K562 (cell line): ENCODE results near the gene NKX6-2. TPM values are rescaled to one million over a fixed set of nuclear protein-coding genes. Genes with fewer than 3 reads are reported as not detected.

Experiments used
- ATAC-seq: fragments of 200-7000 bp; cut with Tn5 transposase; 3 replicates; pipeline ENCODE4 v1.9.1; 2020; ENCODE audit warnings: moderate library complexity
- BruUV-seq: library from RNA; stranded (reverse); fragments of 400-500 nt; replicated peaks from 2 replicates; lab custom pipeline; 2021; lab: Mats Ljungman, UMichigan
- CTCF ChIA-PET: fragments of 300-600 bp; formaldehyde crosslinking; extraction: SDS; loops from one replicate; lab custom pipeline; 2021; ENCODE audit warnings: low intra/inter-chr PET ratio; lab: Yijun Ruan, JAX
- POLR2A ChIA-PET: fragments of 300-600, 350-650 bp; sonication (Branson Sonifier 250); formaldehyde crosslinking; extraction: SDS; loops from one replicate; lab custom pipeline; 2021; ENCODE audit warnings: antibody characterized with exemption, inconsistent platforms; lab: Yijun Ruan, JAX
- DNase-seq, 4 experiments: peaks; one replicate each; pipeline versions ENCODE4 v3.0.0 to v3.0.0-alpha.2; 2011 to 2018; ENCODE audit warnings: low spot score in 3 of 4, mixed read lengths in 3 of 4; ENCODE audit errors: extremely low read depth in 1 of 4
- FAIRE-seq: peaks from 2 replicates; lab custom pipeline; 2011; peaks lifted over from hg19 to GRCh38; lab: Jason Lieb, UNC
- H2AFZ ChIP-seq: 2 replicates; pipeline ENCODE4 v1.6.0; 2011; ENCODE audit warnings: low read depth, low read length, control low read depth, inconsistent platforms
- H3K27ac ChIP-seq: fragments of 200-600 bp; 3 replicates; pipeline ENCODE4 v1.8.0; 2011; ENCODE audit warnings: low read depth, mild to moderate bottlenecking, control low read depth, inconsistent platforms, low read length, moderate library complexity, mixed read lengths; ENCODE audit errors: extremely low read depth
- H3K27me3 ChIP-seq, 2 experiments: fragments of 300-600 bp in 1 of 2; 2 replicates in 1 of 2; 3 replicates in 1 of 2; pipeline versions ENCODE4 v1.6.0 to v1.8.0; 2011; ENCODE audit warnings: inconsistent platforms in 2 of 2, low read length in 2 of 2, mild to moderate bottlenecking in 1 of 2, mixed read lengths in 1 of 2, moderate library complexity in 1 of 2; ENCODE audit not compliant: control insufficient read depth in 2 of 2, insufficient read depth in 2 of 2
- H3K36me3 ChIP-seq: fragments of 300-600 bp; 3 replicates; pipeline ENCODE4 v1.8.0; 2011; ENCODE audit warnings: mild to moderate bottlenecking, low read length, inconsistent platforms; ENCODE audit not compliant: control insufficient read depth, insufficient read depth
- H3K4me1 ChIP-seq, 2 experiments: fragments of 200-600 bp in 1 of 2; replicated peaks in 1 of 2; 2 replicates in 1 of 2; 3 replicates in 1 of 2; pipeline versions ENCODE4 v1.5.1 to v1.8.0; 2011; ENCODE audit warnings: inconsistent platforms in 2 of 2, low read length in 2 of 2, mild to moderate bottlenecking in 1 of 2, mixed read lengths in 1 of 2, moderate library complexity in 1 of 2; ENCODE audit not compliant: control insufficient read depth in 2 of 2, insufficient read depth in 2 of 2
- H3K4me2 ChIP-seq: 2 replicates; pipeline ENCODE4 v1.6.1; 2011; ENCODE audit warnings: low read length, control low read depth, inconsistent platforms, mixed read lengths; ENCODE audit not compliant: insufficient read depth
- H3K4me3 ChIP-seq: fragments of 200-600 bp; sonication (generic), shearing (Covaris generic); 2 replicates; pipeline ENCODE4 v1.5.1; 2016; ENCODE audit warnings: control low read depth, inconsistent platforms
- H3K79me2 ChIP-seq: fragments of 200-600 bp; 3 replicates; pipeline ENCODE4 v1.8.0; 2011; ENCODE audit warnings: low read length, inconsistent platforms; ENCODE audit not compliant: control insufficient read depth, insufficient read depth
- H3K9ac ChIP-seq, 2 experiments: 2 replicates each; pipeline versions ENCODE4 v1.6.0 to v1.6.1; 2011; ENCODE audit warnings: low read depth in 2 of 2, low read length in 2 of 2, control low read depth in 1 of 2, inconsistent platforms in 1 of 2, mild to moderate bottlenecking in 1 of 2, mixed read lengths in 1 of 2; ENCODE audit not compliant: insufficient read depth in 1 of 2
- H3K9me1 ChIP-seq: one replicate; pipeline ENCODE4 v1.6.0; 2011; ENCODE audit warnings: inconsistent platforms, mild to moderate bottlenecking, low read length, moderate library complexity; ENCODE audit not compliant: control insufficient read depth, insufficient read depth
- H3K9me3 ChIP-seq: replicated peaks from 2 replicates; pipeline ENCODE4 v1.5.1; 2011; ENCODE audit warnings: low read depth, low read length, inconsistent platforms; ENCODE audit not compliant: control insufficient read depth, insufficient read depth
- H4K20me1 ChIP-seq: replicated peaks from 2 replicates; pipeline ENCODE4 v1.6.1; 2011; ENCODE audit warnings: low read length, inconsistent platforms, mixed read lengths; ENCODE audit not compliant: control insufficient read depth, insufficient read depth
- E4F1 ChIP-seq: fragments of 250-450 bp; sonication (Bioruptor Pico); IDR thresholded peaks from 2 replicates; pipeline ENCODE4 v1.5.0; 2021; ENCODE audit warnings: mild to moderate bottlenecking, borderline replicate concordance
- FOXP4 ChIP-seq: sonication (generic); formaldehyde crosslinking; IDR thresholded peaks from 2 replicates; pipeline ENCODE4 v1.8.0; 2022; ENCODE audit warnings: mild to moderate bottlenecking, missing genetic modification reagents, borderline replicate concordance
- SNIP1 ChIP-seq: fragments of 450-650 bp; IDR thresholded peaks from 2 replicates; pipeline ENCODE4 v1.7.1; 2017; ENCODE audit warnings: low read depth, mild to moderate bottlenecking
- SRSF9 ChIP-seq: fragments of 200-400 bp; formaldehyde crosslinking; IDR thresholded peaks from 2 replicates; pipeline ENCODE4 v1.6.1; 2017; ENCODE audit warnings: low read depth, low read length, borderline replicate concordance
- TCF15 ChIP-seq: fragments of 250-450 bp; sonication (Bioruptor Pico); IDR thresholded peaks from 2 replicates; pipeline ENCODE4 v1.8.0; 2022; ENCODE audit warnings: moderate library complexity, mild to moderate bottlenecking, inconsistent platforms
- XRCC4 ChIP-seq: IDR thresholded peaks from one replicate; pipeline ENCODE4 v1.6.1; 2011; ENCODE audit not compliant: insufficient read depth, insufficient read length; ENCODE audit errors: extremely low read depth
- WGBS: fragments of 100-300 bp; shearing (Covaris generic); methylation state at CpG from one replicate; pipeline ENCODE4 v1.1.6; 2016; ENCODE audit warnings: low coverage, mixed read lengths; ENCODE audit not compliant: insufficient coverage; ENCODE audit errors: missing lambda C conversion rate; 5-methylcytosine and 5-hydroxymethylcytosine counted together
- in situ Hi-C: fragments of 300-500 bp; cut with MboI; formaldehyde crosslinking; loops from 4 replicates; pipeline ENCODE4 v1.15.0; 2018; ENCODE audit warnings: inconsistent platforms, mixed read lengths
- intact Hi-C: fragments of 100-400 bp; cut with micrococcal nuclease; formaldehyde crosslinking; loops from 2 replicates; pipeline ENCODE4 v1.14.2; 2022
- polyA plus RNA-seq, 8 experiments: library from polyadenylated mRNA; depleted of rRNA in 4 of 8; stranded (reverse) in 5 of 8; unstranded in 3 of 8; fragments of >200 nt; fragmentation: Nextera tagmentation in 2 of 8; fragmentation: Illumina TruSeq in 1 of 8; extraction: Ambion mirVana in 2 of 8; extraction: Trizol in 1 of 8; gene quantifications; 2 replicates each; pipeline versions ENCODE4 v1.2.1 to v1.2.3, GENCODE V29; 2011 to 2014; ENCODE audit warnings: inconsistent platforms in 1 of 8, missing spikeins in 1 of 8
- total RNA-seq, 7 experiments: library from RNA; depleted of rRNA in 6 of 7; stranded (reverse); fragments of >200 nt in 6 of 7; fragmentation: Illumina TruSeq in 2 of 7; extraction: Trizol in 2 of 7; gene quantifications; 2 replicates each; pipeline versions ENCODE4 v1.2.1 to v1.2.3, GENCODE V29; 2011 to 2021; ENCODE audit warnings: low replicate concordance in 1 of 7

The NKX6-2 gene
- total and polyA plus RNA-seq, 9 of the 15 experiments (the other 6 are each of a cell fraction or from before 2014, with no cell fraction given) = 1.0 to 1.6 TPM; not detected in 7

GRCh38 chr10:132806110-132806509 is 20.2 kb upstream of the NKX6-2 start:
- no TSS peak for BruUV-seq

More at GRCh38 chr10:132806110-132806509, 20.2 kb upstream of the NKX6-2 start:
- WGBS = 11% methylated on average over 7 of the region's 7 CpGs
- H3K36me3 ChIP-seq = no peaks in the 10 kb centered on the region
- H4K20me1 ChIP-seq = no peaks in the 10 kb centered on the region
- TF ChIP-seq SNIP1 (no peak), SRSF9 (no peak), FOXP4 (CRISPR knock-in tag) (no peak), TCF15 (CRISPR knock-in tag) (no peak), XRCC4 (no peak), E4F1 (CRISPR knock-in tag) (no peak)
- peaks cover 0 to 25% of the 10 kb centered on the region in 2 experiments; a peak in 2 of 5 replicates for H3K27me3 ChIP-seq
- POLR2A ChIA-PET = no interaction called here
- in situ Hi-C loops (no loop called here), intact Hi-C loops (no loop called here)
- no peak for FAIRE-seq
- no peaks in the 10 kb centered on the region for H3K9me3 ChIP-seq
- H2AFZ ChIP-seq = no peak overlapping the region
- no peaks in the 10 kb centered on the region for H3K9me1 ChIP-seq
- H3K27ac ChIP-seq = no peak overlapping the region
- H3K4me2 ChIP-seq = no peak overlapping the region
- H3K4me3 ChIP-seq = no peak overlapping the region
- no peak for DNase-seq
- no peak overlapping the region for H3K9ac ChIP-seq
- peaks cover 0 to 14% of the 10 kb centered on the region in 2 experiments; a peak in 2 of 5 replicates for H3K4me1 ChIP-seq
- ATAC-seq = no peak
- H3K79me2 ChIP-seq = no peaks in the 10 kb centered on the region
- CTCF ChIA-PET = no interaction called here
